PC-9 (cell line): ENCODE results near the gene SKIL. TPM values are rescaled to one million over a fixed set of nuclear protein-coding genes. Genes with fewer than 3 reads are reported as not detected.
A peak's percentile ranks its signal among the peaks of the same experiment; 100 is the strongest.
"Not testable (repeated sequence)": the region's sequence is repeated elsewhere in the genome, so short reads cannot be mapped to it uniquely, and the experiment has no call there.

Experiments used
- BruUV-seq: library from RNA; stranded (reverse); fragments of 400-500 nt; replicated peaks from 2 replicates; lab custom pipeline; 2021; lab: Mats Ljungman, UMichigan
- CTCF ChIA-PET: fragments of 300-600 bp; sonication (Branson Sonifier 250); formaldehyde crosslinking; loops from one replicate; lab custom pipeline; 2022; ENCODE audit warnings: antibody characterized with exemption; lab: Charles Lee
- POLR2A ChIA-PET: fragments of 300-600 bp; sonication (Branson Sonifier 250); formaldehyde crosslinking; loops from one replicate; lab custom pipeline; 2022; ENCODE audit warnings: antibody characterized with exemption; ENCODE audit not compliant: unreplicated experiment; lab: Charles Lee
- DNase-seq, 2 experiments: peaks; one replicate each; pipeline versions ENCODE4 v3.0.0 to v3.0.0-alpha.2; 2015 to 2022; ENCODE audit warnings: mixed read lengths in 1 of 2
- H2AFZ ChIP-seq: fragments of 200-600 bp; sonication (generic); 2 replicates; pipeline ENCODE4 v1.8.1; 2017; ENCODE audit warnings: antibody characterized with exemption
- H3F3A ChIP-seq: fragments of 200-600 bp; sonication (generic); 2 replicates; pipeline ENCODE4 v1.8.1; 2017; ENCODE audit warnings: antibody characterized with exemption, mild to moderate bottlenecking, low read depth; ENCODE audit not compliant: insufficient read depth
- H3K27ac ChIP-seq: fragments of 200-600 bp; sonication (generic); 2 replicates; pipeline ENCODE4 v1.6.1; 2016; ENCODE audit warnings: mixed run types
- H3K27me3 ChIP-seq: fragments of 200-600 bp; sonication (generic); 2 replicates; pipeline ENCODE4 v1.6.1; 2016; ENCODE audit warnings: low read depth, mixed run types; ENCODE audit not compliant: insufficient read depth
- H3K36me3 ChIP-seq: fragments of 200-600 bp; sonication (generic); 2 replicates; pipeline ENCODE4 v1.6.1; 2016; ENCODE audit warnings: low read depth, mixed run types
- H3K4me1 ChIP-seq: fragments of 200-600 bp; sonication (generic); replicated peaks from 2 replicates; pipeline ENCODE4 v1.6.1; 2016; ENCODE audit warnings: mixed run types; ENCODE audit not compliant: insufficient read depth
- H3K4me2 ChIP-seq: fragments of 200-600 bp; sonication (generic); 2 replicates; pipeline ENCODE4 v1.6.1; 2017; ENCODE audit warnings: mixed run types
- H3K4me3 ChIP-seq: fragments of 200-600 bp; sonication (generic); 2 replicates; pipeline ENCODE4 v1.6.1; 2016; ENCODE audit warnings: mixed run types
- H3K79me2 ChIP-seq: fragments of 200-600 bp; sonication (generic); 2 replicates; pipeline ENCODE4 v1.6.1; 2017; ENCODE audit warnings: low read depth, mixed run types
- H3K9me2 ChIP-seq: fragments of 200-600 bp; sonication (generic); 2 replicates; pipeline ENCODE4 v1.8.1; 2017; ENCODE audit warnings: mild to moderate bottlenecking; ENCODE audit not compliant: insufficient read depth
- H3K9me3 ChIP-seq: fragments of 200-600 bp; sonication (generic); 2 replicates; pipeline ENCODE4 v1.8.1; 2016; ENCODE audit warnings: low read depth; ENCODE audit not compliant: insufficient read depth
- H4K20me1 ChIP-seq: fragments of 200-600 bp; sonication (generic); 2 replicates; pipeline ENCODE4 v1.8.1; 2017; ENCODE audit not compliant: insufficient read depth
- EZH2 ChIP-seq: fragments of 200-600 bp; sonication (generic); IDR thresholded peaks from 2 replicates; pipeline ENCODE4 v1.8.0; 2017; ENCODE audit warnings: antibody characterized with exemption, low read depth
- intact Hi-C: fragments of 100-400 bp; cut with micrococcal nuclease; formaldehyde crosslinking; loops from one replicate; pipeline ENCODE4 v1.10.0; 2022; ENCODE audit not compliant: unreplicated experiment
- total RNA-seq: library from RNA; stranded (reverse); gene quantifications from 2 replicates; pipeline ENCODE4 v1.2.3, GENCODE V29; 2021
- TF ChIP-seq, protein P1 (sequence below): fragments of 200-600 bp; sonication (generic); conservative IDR thresholded peaks from 2 replicates; pipeline ENCODE4 v1.6.1; 2017; ENCODE audit warnings: mixed run types, antibody characterized with exemption, mild to moderate bottlenecking, moderate library complexity

The SKIL gene
- total RNA-seq, 1 experiment from 2014 or later, result 138 TPM

DNA sequence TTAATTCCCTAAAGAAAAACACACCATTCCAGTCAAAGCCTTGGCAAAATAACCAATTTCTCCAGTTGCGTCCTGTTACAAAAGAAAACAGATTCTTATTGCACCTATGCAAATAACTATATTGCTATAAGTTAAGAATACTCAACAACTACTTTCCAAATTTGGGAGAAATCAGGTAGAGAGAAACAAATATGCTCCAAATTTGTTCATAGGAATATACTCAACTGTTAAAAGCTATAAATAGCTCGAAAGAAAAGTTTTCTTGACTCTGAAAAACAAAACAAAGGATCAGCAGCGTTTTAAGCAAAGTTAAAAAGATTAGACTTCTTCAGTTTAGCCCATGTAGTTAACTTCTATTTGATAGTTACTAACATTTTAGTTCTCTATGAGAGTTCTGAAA lies 20.1 kb upstream of the SKIL start:
- H3K9me2 ChIP-seq, result no peaks in the 10 kb centered on the region
- BruUV-seq, result no TSS peak
- peaks cover 26% of the 10 kb centered on the region for H3K4me1 ChIP-seq
- ChIA-PET POLR2A (interaction anchor here (0.6 kb wide), 1 partner anchor 53 kb away, joined by 5 read pairs; no protein-coding TSS in a partner anchor), CTCF (no interaction called here)
- no peak overlapping the region for H2AFZ ChIP-seq
- H3K4me2 ChIP-seq, result no peak overlapping the region
- TF ChIP-seq EZH2, result no peak
- TF ChIP-seq, protein P1, sequence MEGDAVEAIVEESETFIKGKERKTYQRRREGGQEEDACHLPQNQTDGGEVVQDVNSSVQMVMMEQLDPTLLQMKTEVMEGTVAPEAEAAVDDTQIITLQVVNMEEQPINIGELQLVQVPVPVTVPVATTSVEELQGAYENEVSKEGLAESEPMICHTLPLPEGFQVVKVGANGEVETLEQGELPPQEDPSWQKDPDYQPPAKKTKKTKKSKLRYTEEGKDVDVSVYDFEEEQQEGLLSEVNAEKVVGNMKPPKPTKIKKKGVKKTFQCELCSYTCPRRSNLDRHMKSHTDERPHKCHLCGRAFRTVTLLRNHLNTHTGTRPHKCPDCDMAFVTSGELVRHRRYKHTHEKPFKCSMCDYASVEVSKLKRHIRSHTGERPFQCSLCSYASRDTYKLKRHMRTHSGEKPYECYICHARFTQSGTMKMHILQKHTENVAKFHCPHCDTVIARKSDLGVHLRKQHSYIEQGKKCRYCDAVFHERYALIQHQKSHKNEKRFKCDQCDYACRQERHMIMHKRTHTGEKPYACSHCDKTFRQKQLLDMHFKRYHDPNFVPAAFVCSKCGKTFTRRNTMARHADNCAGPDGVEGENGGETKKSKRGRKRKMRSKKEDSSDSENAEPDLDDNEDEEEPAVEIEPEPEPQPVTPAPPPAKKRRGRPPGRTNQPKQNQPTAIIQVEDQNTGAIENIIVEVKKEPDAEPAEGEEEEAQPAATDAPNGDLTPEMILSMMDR, result no peak
- H3F3A ChIP-seq, result peaks cover 22% of the 10 kb centered on the region
- H3K4me3 ChIP-seq, result no peak overlapping the region
- no peaks in the 10 kb centered on the region for H3K27me3 ChIP-seq
- DNase-seq, result peak in 1 of 2 experiments; percentile 16
- 0 out of 2 replicates have a peak, but pooled peaks cover 6% of the 10 kb centered on the region for H3K36me3 ChIP-seq
- peaks cover 20% of the 10 kb centered on the region; the same call in 1 of the 2 replicates for H3K9me3 ChIP-seq
- H4K20me1 ChIP-seq, result no peaks in the 10 kb centered on the region
- intact Hi-C loops, result no loop called here
- H3K79me2 ChIP-seq, result no peaks in the 10 kb centered on the region
- H3K27ac ChIP-seq, result no peak overlapping the region

DNA sequence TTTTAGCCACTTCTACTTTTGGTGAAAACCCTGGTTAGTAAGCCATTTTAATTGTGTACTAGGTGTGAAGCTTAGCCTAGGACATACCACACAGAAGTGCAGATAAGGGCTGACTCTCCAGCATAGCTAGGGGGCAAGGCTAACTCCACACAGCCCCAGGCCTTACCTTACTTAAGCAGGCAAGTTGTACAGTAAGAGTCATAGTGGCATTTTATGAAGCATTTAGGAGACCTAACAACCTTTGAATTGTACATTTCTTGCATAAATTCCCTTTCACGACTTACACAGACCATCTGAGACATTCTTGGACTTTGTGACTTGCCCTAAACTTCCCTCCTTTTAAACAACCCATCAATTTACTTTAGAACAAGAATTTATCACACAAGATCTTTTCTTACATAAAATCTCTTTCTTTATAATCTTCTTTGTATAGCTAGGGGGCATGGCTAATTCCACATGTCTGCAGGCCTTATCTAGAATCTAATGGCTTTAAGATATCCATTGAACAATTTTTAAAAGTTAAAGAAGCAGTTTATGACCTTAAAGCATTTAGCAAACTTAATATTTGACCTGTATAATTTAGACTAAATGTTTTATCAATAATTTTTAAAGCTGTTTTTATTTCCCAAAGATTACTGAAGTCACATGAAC lies 18.7 kb upstream of the SKIL start:
- Histone ChIP-seq H2AFZ (no peak overlapping the region), H3K9me2 (no peaks in the 10 kb centered on the region), H3K79me2 (no peaks in the 10 kb centered on the region), H3K4me3 (no peak overlapping the region), H3K27me3 (no peaks in the 10 kb centered on the region), H3K27ac (no peak overlapping the region), H3K4me2 (no peak overlapping the region), H4K20me1 (no peaks in the 10 kb centered on the region), H3K36me3 (0 out of 2 replicates have a peak, but pooled peaks cover 6% of the 10 kb centered on the region), H3F3A (peaks cover 24% of the 10 kb centered on the region), H3K4me1 (peaks cover 26% of the 10 kb centered on the region), H3K9me3 (peaks cover 20% of the 10 kb centered on the region; the same call in 1 of the 2 replicates)
- TF ChIP-seq, protein P1, result no peak
- no peak for TF ChIP-seq EZH2
- ChIA-PET POLR2A (no interaction called here), CTCF (no interaction called here)
- intact Hi-C loops, result no loop called here
- BruUV-seq, result no TSS peak
- peak in 1 of 2 experiments; percentile 33 for DNase-seq

DNA sequence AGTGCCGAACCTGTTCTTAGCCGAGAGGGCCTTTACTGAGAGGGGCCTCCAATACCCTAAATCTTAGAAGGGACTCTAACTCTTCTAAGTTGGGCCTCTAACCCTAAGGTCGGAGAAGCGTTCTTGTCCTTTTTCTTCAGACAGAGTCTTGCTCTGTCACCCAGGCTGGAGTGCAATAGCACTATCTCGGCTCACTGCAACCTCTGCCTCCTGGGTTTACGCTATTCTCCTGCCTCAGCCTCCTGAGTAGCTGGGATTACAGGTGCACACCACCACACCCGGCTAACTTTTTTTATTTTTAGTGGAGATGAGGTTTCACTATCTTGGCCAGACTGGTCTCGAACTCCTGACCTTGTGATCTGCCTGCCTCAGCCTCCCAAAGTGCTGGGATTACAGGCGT lies 15.2 kb upstream of the SKIL start:
- not testable (repeated sequence) for BruUV-seq, H4K20me1 ChIP-seq
- CTCF ChIA-PET, result interaction anchor here (0.6 kb wide), 1 partner anchor 15 kb away, joined by 6 read pairs; the partner anchor contains the start of gene SKIL

DNA sequence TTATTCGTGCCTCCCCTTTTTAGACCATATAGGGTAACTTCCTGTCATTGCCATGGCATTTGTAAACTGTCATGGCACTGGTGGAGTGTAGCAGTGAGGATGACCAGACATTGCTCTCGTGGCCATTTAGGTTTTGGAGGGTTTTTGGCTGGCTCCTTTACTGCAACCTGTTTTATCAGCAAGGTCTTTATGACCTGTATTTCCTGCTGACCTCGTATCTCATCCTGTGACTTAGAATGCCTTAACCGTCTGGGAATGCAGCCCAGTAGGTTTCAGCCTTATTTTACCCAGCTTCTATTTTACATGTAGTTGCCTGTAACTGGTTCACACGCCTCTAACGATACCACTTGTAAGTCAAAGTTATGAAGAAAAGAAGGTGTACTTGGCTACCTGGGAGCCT lies 13.7 kb upstream of the SKIL start:
- POLR2A ChIA-PET, result interaction anchor here (0.5 to 1.2 kb wide), 5 partner anchors 9 to 533 kb away, joined by 3 to 4 read pairs (median 3); no protein-coding TSS in a partner anchor
- peaks cover 35% of the 10 kb centered on the region for H3K4me1 ChIP-seq
- CTCF ChIA-PET, H4K20me1 ChIP-seq, H3K4me3 ChIP-seq, H3K27me3 ChIP-seq, H3K9me2 ChIP-seq, BruUV-seq, H3K9me3 ChIP-seq, H3K36me3 ChIP-seq, H3F3A ChIP-seq, H3K79me2 ChIP-seq: not testable (repeated sequence)
- peak; percentile 58 to 68 for DNase-seq
- intact Hi-C loops, result loop anchor here (1.0 to 2.0 kb wide), 2 partner anchors 13 to 23 kb away; partner anchors contain the start of gene SKIL
- peak overlapping the region; percentile 52 for H2AFZ ChIP-seq
- H3K27ac ChIP-seq, result peak overlapping the region; percentile 62
- peak overlapping the region; percentile 35 for H3K4me2 ChIP-seq

More for the DNA sequence above, 15.2 kb upstream of the SKIL start:
- H3K79me2 ChIP-seq, intact Hi-C loops, DNase-seq, H3K4me2 ChIP-seq, H3K36me3 ChIP-seq, H3F3A ChIP-seq, H2AFZ ChIP-seq, H3K27ac ChIP-seq, POLR2A ChIA-PET, H3K4me3 ChIP-seq, H3K27me3 ChIP-seq, H3K9me2 ChIP-seq: not testable (repeated sequence)
- H3K4me1 ChIP-seq, result peaks cover 35% of the 10 kb centered on the region
- H3K9me3 ChIP-seq, result peaks cover 18% of the 10 kb centered on the region; the same call in 1 of the 2 replicates
